Measurements from ENCODE around the gene KCNK10. TPM values are rescaled to one million over a fixed set of nuclear protein-coding genes. Genes with fewer than 3 reads are reported as not detected.

KCNK10 gene
- total RNA-seq, 4 donors from 2014 or later: 0.40 TPM; not detected in 3

DNA sequence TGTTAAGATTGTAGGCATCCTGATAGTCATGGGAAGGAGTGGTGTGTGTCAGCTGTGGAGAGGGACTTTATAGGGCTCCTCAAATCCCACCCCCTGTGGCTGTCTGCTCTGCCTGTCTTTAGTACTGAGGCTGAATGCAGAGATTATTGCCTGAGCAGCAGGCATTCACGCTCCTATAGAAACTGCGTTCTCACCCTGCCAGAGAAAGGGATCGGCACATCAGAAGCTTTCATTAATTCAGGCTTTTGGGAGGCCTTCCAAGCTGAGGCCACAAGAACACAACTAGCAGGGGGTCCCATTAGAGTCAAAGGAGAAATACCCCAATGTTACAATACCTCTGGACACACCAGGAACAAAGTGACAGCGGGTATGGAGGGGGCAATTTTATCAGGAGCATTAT is 12.6 kb downstream of the KCNK10 start:
- H3K36me3 ChIP-seq: no peaks in the 10 kb centered on the region
- TF ChIP-seq POLR2AphosphoS5 (IDR thresholded peaks at IDR 0.05) (no peak), POLR2A (IDR thresholded peaks at IDR 0.05) (no peak), EP300 (IDR thresholded peaks at IDR 0.05) (no peak)
- TF ChIP-seq, protein P1, sequence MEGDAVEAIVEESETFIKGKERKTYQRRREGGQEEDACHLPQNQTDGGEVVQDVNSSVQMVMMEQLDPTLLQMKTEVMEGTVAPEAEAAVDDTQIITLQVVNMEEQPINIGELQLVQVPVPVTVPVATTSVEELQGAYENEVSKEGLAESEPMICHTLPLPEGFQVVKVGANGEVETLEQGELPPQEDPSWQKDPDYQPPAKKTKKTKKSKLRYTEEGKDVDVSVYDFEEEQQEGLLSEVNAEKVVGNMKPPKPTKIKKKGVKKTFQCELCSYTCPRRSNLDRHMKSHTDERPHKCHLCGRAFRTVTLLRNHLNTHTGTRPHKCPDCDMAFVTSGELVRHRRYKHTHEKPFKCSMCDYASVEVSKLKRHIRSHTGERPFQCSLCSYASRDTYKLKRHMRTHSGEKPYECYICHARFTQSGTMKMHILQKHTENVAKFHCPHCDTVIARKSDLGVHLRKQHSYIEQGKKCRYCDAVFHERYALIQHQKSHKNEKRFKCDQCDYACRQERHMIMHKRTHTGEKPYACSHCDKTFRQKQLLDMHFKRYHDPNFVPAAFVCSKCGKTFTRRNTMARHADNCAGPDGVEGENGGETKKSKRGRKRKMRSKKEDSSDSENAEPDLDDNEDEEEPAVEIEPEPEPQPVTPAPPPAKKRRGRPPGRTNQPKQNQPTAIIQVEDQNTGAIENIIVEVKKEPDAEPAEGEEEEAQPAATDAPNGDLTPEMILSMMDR (IDR thresholded peaks at IDR 0.05): no peak
- 43 to 52% methylated on average over 3 of the region's 4 CpGs for WGBS, 2 donors (ENCODE audit: low coverage in 1 of 2)
- no peak for ATAC-seq
- no peaks in the 10 kb centered on the region for H3K9me3 ChIP-seq
- H3K4me3 ChIP-seq: no peak overlapping the region
- H3K27ac ChIP-seq: no peak overlapping the region
- peaks cover 8% of the 10 kb centered on the region for H3K27me3 ChIP-seq
- H3K4me1 ChIP-seq: no peaks in the 10 kb centered on the region

DNA sequence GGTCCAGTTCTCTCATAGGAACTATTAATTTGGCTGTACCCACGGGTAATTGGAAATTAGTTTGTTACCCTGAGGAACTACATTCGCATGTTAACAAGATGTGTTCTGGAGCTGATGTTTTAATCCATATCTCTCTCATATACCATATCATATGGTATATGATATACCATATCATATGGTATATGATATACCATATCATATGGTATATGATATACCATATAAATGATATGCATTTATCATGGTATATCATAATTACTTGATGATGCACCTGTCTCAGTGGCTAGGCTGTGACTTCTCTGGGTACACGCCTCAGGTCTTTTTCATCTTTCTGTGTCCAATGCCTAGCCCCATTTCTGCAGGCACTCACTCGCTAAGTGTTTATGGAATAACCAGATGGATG is 13.0 kb downstream of the KCNK10 start:
- TF ChIP-seq POLR2A (IDR thresholded peaks at IDR 0.05) (no peak), POLR2AphosphoS5 (IDR thresholded peaks at IDR 0.05) (no peak), EP300 (IDR thresholded peaks at IDR 0.05) (no peak)
- TF ChIP-seq, protein P1 (IDR thresholded peaks at IDR 0.05): no peak
- Histone ChIP-seq H3K4me3 (no peak overlapping the region), H3K9me3 (no peaks in the 10 kb centered on the region), H3K4me1 (no peaks in the 10 kb centered on the region), H3K27me3 (peaks cover 8% of the 10 kb centered on the region), H3K36me3 (no peaks in the 10 kb centered on the region), H3K27ac (no peak overlapping the region)
- WGBS, 2 donors (ENCODE audit: low coverage in 1 of 2): 83 to 94% methylated on average over 4 of the region's 4 CpGs
- ATAC-seq: no peak

DNA sequence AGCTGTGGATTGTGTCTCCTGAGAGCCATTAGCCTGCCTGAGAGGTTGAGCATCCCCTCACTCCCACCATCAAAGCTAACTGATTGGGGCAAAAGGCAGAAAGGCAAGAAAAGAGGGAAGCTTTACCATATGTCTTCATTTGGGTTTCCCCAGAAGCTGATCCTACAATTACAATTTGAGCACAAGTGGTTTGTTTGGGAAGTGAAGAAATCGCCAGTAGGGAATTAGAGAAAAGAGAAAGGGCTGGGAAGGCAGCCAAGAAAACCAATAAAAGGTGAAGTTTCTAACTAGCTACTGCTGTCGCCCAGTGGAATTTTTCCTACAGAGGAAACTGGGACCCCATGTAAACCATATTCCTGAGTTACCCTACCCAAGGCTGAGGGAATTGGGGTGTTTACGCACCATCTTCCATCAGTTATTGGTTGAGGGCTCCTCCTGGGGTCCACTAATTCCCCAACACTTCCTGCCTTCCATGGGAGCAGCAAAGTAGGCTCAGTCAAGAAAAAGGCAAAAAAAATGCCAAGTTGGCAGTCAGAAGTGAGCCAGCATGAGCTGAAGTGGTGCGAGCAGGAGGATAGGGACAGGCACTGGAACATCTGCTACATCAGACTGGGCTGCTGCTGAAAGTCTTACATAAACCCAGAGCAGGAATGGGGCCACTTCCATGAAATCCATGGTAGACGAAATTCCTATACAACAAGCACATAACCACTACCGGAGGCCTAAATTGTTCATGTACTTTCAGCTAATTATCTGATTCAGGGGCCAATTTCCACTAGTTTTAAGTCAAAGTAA is 17.3 kb downstream of the KCNK10 start:
- WGBS, 2 donors (ENCODE audit: low coverage in 1 of 2): 42 to 68% methylated on average over 3 to 6 of the region's 6 CpGs
- no peaks in the 10 kb centered on the region for H3K36me3 ChIP-seq
- no peak overlapping the region for H3K27ac ChIP-seq
- no peaks in the 10 kb centered on the region for H3K9me3 ChIP-seq
- no peak for TF ChIP-seq POLR2A (IDR thresholded peaks at IDR 0.05)
- no peak for TF ChIP-seq EP300 (IDR thresholded peaks at IDR 0.05)
- TF ChIP-seq POLR2AphosphoS5 (IDR thresholded peaks at IDR 0.05): no peak
- TF ChIP-seq, protein P1 (IDR thresholded peaks at IDR 0.05): no peak
- H3K4me1 ChIP-seq: no peaks in the 10 kb centered on the region
- no peak for ATAC-seq
- H3K27me3 ChIP-seq: no peaks in the 10 kb centered on the region
- H3K4me3 ChIP-seq: no peak overlapping the region

DNA sequence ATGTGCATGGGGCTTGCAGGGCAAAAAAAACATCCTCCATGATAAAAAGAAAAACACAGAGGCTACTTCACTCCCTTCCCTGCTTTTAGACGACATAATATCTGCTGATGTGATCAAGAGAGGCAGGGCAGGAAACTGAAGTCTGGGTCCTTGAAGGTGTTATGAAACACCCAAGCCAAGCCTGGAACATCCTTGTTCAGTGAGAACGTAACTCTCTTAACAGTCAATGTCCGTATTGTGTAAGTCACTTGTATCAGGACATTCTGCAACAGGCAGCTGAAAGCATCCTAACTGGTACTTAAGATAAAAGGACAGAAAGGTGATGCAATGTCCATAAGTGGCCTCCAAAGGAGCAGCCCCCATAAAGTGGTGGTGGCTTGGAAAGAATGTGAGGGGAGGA is 20.0 kb downstream of the KCNK10 start:
- Histone ChIP-seq H3K27ac (no peak overlapping the region), H3K4me1 (no peaks in the 10 kb centered on the region), H3K27me3 (no peaks in the 10 kb centered on the region), H3K4me3 (no peak overlapping the region), H3K36me3 (no peaks in the 10 kb centered on the region), H3K9me3 (no peaks in the 10 kb centered on the region)
- no peak for ATAC-seq
- TF ChIP-seq POLR2AphosphoS5 (IDR thresholded peaks at IDR 0.05): no peak
- TF ChIP-seq EP300 (IDR thresholded peaks at IDR 0.05): no peak
- no peak for TF ChIP-seq POLR2A (IDR thresholded peaks at IDR 0.05)
- TF ChIP-seq, protein P1 (IDR thresholded peaks at IDR 0.05): no peak
- WGBS, 2 donors (ENCODE audit: low coverage in 1 of 2): 69 to 77% methylated on average over 2 to 3 of the region's 3 CpGs

DNA sequence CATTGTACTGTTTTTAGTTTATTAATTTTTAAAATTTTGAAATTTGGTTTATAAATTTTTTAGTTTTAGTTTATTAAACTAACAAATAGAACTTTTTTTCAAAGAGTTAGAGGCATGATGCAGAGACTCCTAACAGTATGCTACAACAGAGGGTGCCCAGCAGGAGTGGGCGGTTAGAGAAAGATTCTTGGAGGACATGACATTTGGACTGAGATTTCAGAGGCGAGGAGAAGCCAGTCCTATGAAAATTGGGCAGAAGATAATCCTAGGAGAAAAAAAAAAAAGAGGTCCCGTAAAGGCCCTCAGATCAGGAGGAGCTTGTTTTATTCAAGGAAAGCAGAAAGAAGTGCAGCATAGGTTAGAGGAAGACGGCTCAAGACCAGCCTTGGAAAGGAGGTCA is 21.7 kb downstream of the KCNK10 start:
- H3K4me1 ChIP-seq: no peaks in the 10 kb centered on the region
- no peak overlapping the region for H3K4me3 ChIP-seq
- ATAC-seq: no peak
- no peaks in the 10 kb centered on the region for H3K36me3 ChIP-seq
- whole genome bisulfite sequencing, 2 donors (ENCODE audit: low coverage in 1 of 2): 69 to 83% methylated on average over 1 to 4 of the region's 4 CpGs
- no peak overlapping the region for H3K27ac ChIP-seq
- H3K27me3 ChIP-seq: no peaks in the 10 kb centered on the region
- H3K9me3 ChIP-seq: no peaks in the 10 kb centered on the region
- TF ChIP-seq POLR2AphosphoS5 (IDR thresholded peaks at IDR 0.05) (no peak), POLR2A (IDR thresholded peaks at IDR 0.05) (no peak), EP300 (IDR thresholded peaks at IDR 0.05) (no peak)
- TF ChIP-seq, protein P1 (IDR thresholded peaks at IDR 0.05): no peak

Measured in gastroesophageal sphincter (tissue), 4 donors.